GM18868 (cell line): ENCODE data around the gene PFN3.

Source experiments
- ATAC-seq: cut with Tn5 transposase; IDR thresholded peaks from one replicate; pipeline ENCODE4 v1.9.1; 2021; ENCODE audit warnings: mild to moderate bottlenecking, moderate library complexity; ENCODE audit not compliant: unreplicated experiment

Gene PFN3

GRCh38 chr5:177438468-177438867 lies 38.0 kb upstream of the PFN3 start:
- ATAC-seq = no peak

GRCh38 chr5:177437623-177438022 lies 37.2 kb upstream of the PFN3 start:
- no peak for ATAC-seq

GRCh38 chr5:177435847-177436536 lies 35.5 kb upstream of the PFN3 start:
- ATAC-seq = no peak

- no peak for ATAC-seq
These were observed 34.7 kb upstream of the PFN3 start for GRCh38 chr5:177434942-177435738.

GRCh38 chr5:177434437-177434836 lies 34.0 kb upstream of the PFN3 start:
- ATAC-seq = no peak

- ATAC-seq = no peak
These were observed 33.3 kb upstream of the PFN3 start for GRCh38 chr5:177433658-177434217.

- ATAC-seq = no peak
These were observed 32.6 kb upstream of the PFN3 start for GRCh38 chr5:177432839-177433657.

GRCh38 chr5:177432143-177432838 lies 31.8 kb upstream of the PFN3 start:
- no peak for ATAC-seq

GRCh38 chr5:177431317-177432142 lies 31.1 kb upstream of the PFN3 start:
- ATAC-seq = peak; percentile 45

GRCh38 chr5:177430972-177431316 lies 30.5 kb upstream of the PFN3 start:
- no peak for ATAC-seq

- no peak for ATAC-seq
These were observed 29.9 kb upstream of the PFN3 start for GRCh38 chr5:177430140-177430951.

- no peak for ATAC-seq
These were observed 29.0 kb upstream of the PFN3 start for GRCh38 chr5:177429248-177430040.

- no peak for ATAC-seq
These were observed 28.2 kb upstream of the PFN3 start for GRCh38 chr5:177428574-177429217.

GRCh38 chr5:177427919-177428573 lies 27.6 kb upstream of the PFN3 start:
- ATAC-seq = no peak

GRCh38 chr5:177427211-177427822 lies 26.9 kb upstream of the PFN3 start:
- ATAC-seq = no peak

- no peak for ATAC-seq
These were observed 26.2 kb upstream of the PFN3 start, which contains the start of gene GRK6 for GRCh38 chr5:177426566-177427210. GRK6 (plus strand) TSS chr5:177426676; CDS start chr5:177426846, 170 bp downstream.
